NCI-H2029 treated with DMSO at 0.1 percent for 48 hours (cell line): ENCODE data around the gene PLSCR3.

Source experiments
- DNase-seq: peaks from one replicate; lab custom pipeline; 2025; lab: John Stamatoyannopoulos, UW

The PLSCR3 gene

GRCh38 chr17:7426203-7426863, 32.0 kb upstream of the PLSCR3 start:
- no peak for DNase-seq

- DNase-seq, result no peak
Measured at GRCh38 chr17:7425756-7426155, 31.4 kb upstream of the PLSCR3 start.

- DNase-seq, result no peak
Measured at GRCh38 chr17:7425316-7425715, 31.0 kb upstream of the PLSCR3 start, which contains the start of gene SPEM2. Gene SPEM2 (plus strand): TSS chr17:7425616. CDS start chr17:7425689, 73 bp downstream.

GRCh38 chr17:7423679-7424078, 29.4 kb upstream of the PLSCR3 start:
- no peak for DNase-seq

GRCh38 chr17:7421186-7421585, 26.9 kb upstream of the PLSCR3 start:
- DNase-seq, result no peak

- DNase-seq, result no peak
Measured at GRCh38 chr17:7419819-7420610, 25.7 kb upstream of the PLSCR3 start, which contains the start of gene SPEM1. Gene SPEM1 (plus strand): TSS chr17:7420324. CDS start chr17:7420385, 61 bp downstream.

GRCh38 chr17:7418472-7419152, 24.3 kb upstream of the PLSCR3 start:
- no peak for DNase-seq

- no peak for DNase-seq
Measured at GRCh38 chr17:7417056-7417655, 22.8 kb upstream of the PLSCR3 start.

GRCh38 chr17:7416323-7416722, 22.0 kb upstream of the PLSCR3 start:
- DNase-seq, result no peak

- no peak for DNase-seq
Measured at GRCh38 chr17:7415784-7416183, 21.5 kb upstream of the PLSCR3 start.

- no peak for DNase-seq
Measured at GRCh38 chr17:7414837-7415236, 20.5 kb upstream of the PLSCR3 start.

GRCh38 chr17:7413346-7413985, 19.1 kb upstream of the PLSCR3 start:
- DNase-seq, result no peak

GRCh38 chr17:7411427-7411750, 17.1 kb upstream of the PLSCR3 start:
- no peak for DNase-seq

GRCh38 chr17:7410634-7411426, 16.5 kb upstream of the PLSCR3 start:
- no peak for DNase-seq

- no peak for DNase-seq
Measured at GRCh38 chr17:7409716-7410115, 15.4 kb upstream of the PLSCR3 start.

GRCh38 chr17:7408863-7409262, 14.5 kb upstream of the PLSCR3 start:
- DNase-seq, result no peak

GRCh38 chr17:7408252-7408727, 14.0 kb upstream of the PLSCR3 start:
- no peak for DNase-seq

GRCh38 chr17:7407485-7408251, 13.3 kb upstream of the PLSCR3 start, which contains the start of gene NLGN2:
Gene NLGN2 (plus strand): TSS chr17:7407845. CDS start chr17:7408256, 411 bp downstream.
- DNase-seq, result no peak

- no peak for DNase-seq
Measured at GRCh38 chr17:7407082-7407481, 12.8 kb upstream of the PLSCR3 start.

- no peak for DNase-seq
Measured at GRCh38 chr17:7406235-7406825, 12.0 kb upstream of the PLSCR3 start.
